ENCODE results near the gene HEATR5A. TPM values are rescaled to one million over a fixed set of nuclear protein-coding genes. Genes with fewer than 3 reads are reported as not detected.

HEATR5A gene
- total RNA-seq, 1 experiment from 2014 or later: 19.0 TPM

- ChIA-PET CTCF (no interaction called here), POLR2A (ENCODE audit: low non-redundant PET) (no interaction called here)
- no TSS peak for BruUV-seq (replicated peaks)
- Histone ChIP-seq H3K27ac (ENCODE audit: low read depth, low read length, poor library complexity, severe bottlenecking) (no peak overlapping the region), H3K36me3 (ENCODE audit: insufficient read depth, low read length, poor library complexity, severe bottlenecking) (no peaks in the 10 kb centered on the region), H3K4me1 (ENCODE audit: insufficient read depth, low read length, poor library complexity, severe bottlenecking) (no peaks in the 10 kb centered on the region), H3K9me3 (ENCODE audit: low read depth, low read length, poor library complexity, severe bottlenecking) (no peaks in the 10 kb centered on the region), H3K27me3 (replicated peaks; ENCODE audit: insufficient read depth, low read depth, low read length, poor library complexity) (no peaks in the 10 kb centered on the region), H3K4me3 (ENCODE audit: low read depth, low read length, poor library complexity, severe bottlenecking) (no peak overlapping the region)
- intact Hi-C loops (cut with micrococcal nuclease; ENCODE audit: unreplicated experiment): no loop called here
- TF ChIP-seq EZH2 (IDR thresholded peaks at IDR 0.05; ENCODE audit: borderline replicate concordance, low read depth, low read length, poor library complexity, severe bottlenecking) (no peak), CTCF (conservative IDR thresholded peaks at IDR 0.05; ENCODE audit: low read depth, low read length) (no peak)
- no peak for DNase-seq (ENCODE audit: low spot score)
Observed at GRCh38 chr14:31395572-31396205, 24.7 kb downstream of the HEATR5A start.

DNA sequence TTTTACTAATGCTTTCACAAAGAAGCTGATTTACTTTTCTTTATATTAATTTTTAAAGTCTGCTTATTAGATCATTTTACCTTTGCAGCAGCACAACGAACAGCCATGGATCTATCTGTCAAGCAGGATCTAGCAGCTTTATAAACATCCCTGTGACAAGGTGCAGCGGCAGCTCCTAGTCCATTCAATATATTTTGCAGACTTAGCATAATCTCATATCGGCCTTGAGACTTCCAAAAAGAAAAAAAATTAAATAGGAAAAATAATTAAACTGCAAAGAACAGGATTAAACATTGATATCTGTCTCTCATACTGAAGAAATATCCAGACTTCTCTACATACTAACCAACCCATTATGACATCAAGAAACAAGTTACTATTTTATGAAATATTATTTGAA is 25.2 kb downstream of the HEATR5A start:
- no peak for TF ChIP-seq CTCF (conservative IDR thresholded peaks at IDR 0.05; ENCODE audit: low read depth, low read length)
- TF ChIP-seq EZH2 (IDR thresholded peaks at IDR 0.05; ENCODE audit: borderline replicate concordance, low read depth, low read length, poor library complexity, severe bottlenecking): no peak
- no peak for DNase-seq (ENCODE audit: low spot score)
- intact Hi-C loops (cut with micrococcal nuclease; ENCODE audit: unreplicated experiment): no loop called here
- ChIA-PET CTCF (no interaction called here), POLR2A (ENCODE audit: low non-redundant PET) (no interaction called here)
- H3K4me3 ChIP-seq (ENCODE audit: low read depth, low read length, poor library complexity, severe bottlenecking): no peak overlapping the region
- H3K27me3 ChIP-seq (replicated peaks; ENCODE audit: insufficient read depth, low read depth, low read length, poor library complexity): no peaks in the 10 kb centered on the region
- no peak overlapping the region for H3K27ac ChIP-seq (ENCODE audit: low read depth, low read length, poor library complexity, severe bottlenecking)
- H3K36me3 ChIP-seq (ENCODE audit: insufficient read depth, low read length, poor library complexity, severe bottlenecking): no peaks in the 10 kb centered on the region
- H3K4me1 ChIP-seq (ENCODE audit: insufficient read depth, low read length, poor library complexity, severe bottlenecking): no peaks in the 10 kb centered on the region
- BruUV-seq (replicated peaks): no TSS peak
- no peaks in the 10 kb centered on the region for H3K9me3 ChIP-seq (ENCODE audit: low read depth, low read length, poor library complexity, severe bottlenecking)

DNA sequence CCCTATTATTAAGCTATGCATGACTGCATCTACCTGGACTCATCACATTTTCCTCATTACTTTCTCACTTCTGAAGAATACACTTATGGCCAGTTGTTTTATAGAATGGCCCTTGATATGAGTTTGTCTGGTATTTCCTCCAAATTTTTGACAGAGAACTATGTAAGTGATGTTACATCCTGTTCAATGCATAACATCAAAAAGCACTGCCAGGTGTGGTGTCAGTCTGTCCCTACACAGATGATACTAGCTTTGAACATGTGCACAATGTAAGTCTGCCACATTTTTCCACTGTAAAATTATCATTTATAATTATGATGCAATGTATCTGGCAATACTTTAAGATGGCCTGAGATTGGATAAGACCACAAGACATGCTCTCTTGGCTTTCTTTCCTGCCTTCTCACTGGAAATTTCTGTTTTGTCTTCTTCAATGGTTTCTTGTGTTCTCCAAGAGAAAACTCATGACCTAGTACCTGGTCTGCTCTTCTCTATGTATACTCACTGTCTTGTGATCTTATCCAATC is 28.3 kb downstream of the HEATR5A start:
- CTCF ChIA-PET: no interaction called here
- TF ChIP-seq EZH2 (IDR thresholded peaks at IDR 0.05; ENCODE audit: borderline replicate concordance, low read depth, low read length, poor library complexity, severe bottlenecking) (no peak), CTCF (conservative IDR thresholded peaks at IDR 0.05; ENCODE audit: low read depth, low read length) (no peak)
- Histone ChIP-seq H3K9me3 (ENCODE audit: low read depth, low read length, poor library complexity, severe bottlenecking) (no peaks in the 10 kb centered on the region), H3K27ac (ENCODE audit: low read depth, low read length, poor library complexity, severe bottlenecking) (no peak overlapping the region), H3K4me1 (ENCODE audit: insufficient read depth, low read length, poor library complexity, severe bottlenecking) (no peaks in the 10 kb centered on the region), H3K4me3 (ENCODE audit: low read depth, low read length, poor library complexity, severe bottlenecking) (no peak overlapping the region), H3K27me3 (replicated peaks; ENCODE audit: insufficient read depth, low read depth, low read length, poor library complexity) (no peaks in the 10 kb centered on the region), H3K36me3 (ENCODE audit: insufficient read depth, low read length, poor library complexity, severe bottlenecking) (no peaks in the 10 kb centered on the region)
- DNase-seq (ENCODE audit: low spot score): no peak
- no TSS peak for BruUV-seq (replicated peaks)
- intact Hi-C loops (cut with micrococcal nuclease; ENCODE audit: unreplicated experiment): no loop called here
- POLR2A ChIA-PET (ENCODE audit: low non-redundant PET): no interaction called here
